HTR-8/SVneo (cell line): ENCODE results near the gene APOBEC3A.
A peak's percentile ranks its signal among the peaks of the same experiment; 100 is the strongest.

Experiments used
- DNase-seq: peaks from one replicate; pipeline ENCODE4 v3.0.0; 2011; ENCODE audit warnings: low spot score, mixed read lengths; ENCODE audit not compliant: insufficient read length
- FAIRE-seq: peaks from 2 replicates; lab custom pipeline; 2011; peaks lifted over from hg19 to GRCh38; lab: Jason Lieb, UNC

APOBEC3A gene

DNA sequence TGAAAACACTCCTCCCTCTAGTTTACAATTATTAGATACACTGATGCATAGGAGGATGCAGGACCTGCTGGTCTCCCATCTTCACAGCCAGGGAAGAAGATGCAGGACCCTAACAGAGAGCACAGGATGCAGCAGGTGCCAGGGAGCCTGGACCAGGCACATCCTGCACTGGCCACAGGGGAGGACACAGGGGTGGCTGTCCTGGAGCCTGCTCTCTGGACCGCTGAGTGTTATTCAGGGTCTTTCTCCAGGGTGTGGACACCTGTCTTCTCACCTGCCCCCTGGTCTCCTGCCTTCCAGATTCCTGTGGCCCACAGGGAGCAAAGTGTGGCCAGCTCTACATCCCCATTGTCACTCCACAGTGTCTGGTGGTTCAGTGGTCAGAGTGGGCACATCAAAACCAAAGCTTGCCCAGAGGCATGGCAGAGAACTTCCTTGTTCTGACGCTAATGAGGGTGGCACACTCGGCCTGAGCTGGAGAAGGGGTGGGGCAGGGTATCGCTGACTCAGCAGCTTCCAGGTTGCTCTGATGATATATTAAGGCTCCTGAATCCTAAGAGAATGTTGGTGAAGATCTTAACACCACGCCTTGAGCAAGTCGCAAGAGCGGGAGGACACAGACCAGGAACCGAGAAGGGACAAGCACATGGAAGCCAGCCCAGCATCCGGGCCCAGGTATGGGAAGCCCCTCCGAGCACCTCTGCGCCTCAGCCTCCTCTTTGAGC is at the start of gene APOBEC3A:
APOBEC3A (plus strand) TSS at position 564 of the 725 bp plus-strand sequence; CDS start at position 647, 83 bp downstream.
- no peak for DNase-seq
- FAIRE-seq: no peak

DNA sequence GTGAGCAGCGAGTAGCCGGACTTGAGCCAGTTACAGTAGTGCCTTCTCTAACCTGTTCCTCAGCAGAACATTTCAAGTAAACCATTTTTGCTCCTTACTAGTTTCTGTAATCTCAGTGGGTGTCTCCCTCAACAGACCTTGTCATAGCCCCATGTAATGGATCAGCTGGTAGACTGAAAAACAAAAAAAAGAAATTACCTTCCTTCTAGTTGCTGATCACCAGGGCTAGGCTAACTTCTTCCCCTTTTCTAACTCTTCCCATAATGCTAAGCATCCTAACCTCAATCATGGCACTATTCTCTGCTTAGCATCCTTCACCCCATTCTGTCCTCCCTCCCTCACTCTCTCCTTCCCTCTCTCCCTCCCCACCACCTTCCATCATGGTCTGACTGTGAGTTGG is 49.6 kb upstream of the APOBEC3A start:
- FAIRE-seq (no peak), DNase-seq (no peak)

DNA sequence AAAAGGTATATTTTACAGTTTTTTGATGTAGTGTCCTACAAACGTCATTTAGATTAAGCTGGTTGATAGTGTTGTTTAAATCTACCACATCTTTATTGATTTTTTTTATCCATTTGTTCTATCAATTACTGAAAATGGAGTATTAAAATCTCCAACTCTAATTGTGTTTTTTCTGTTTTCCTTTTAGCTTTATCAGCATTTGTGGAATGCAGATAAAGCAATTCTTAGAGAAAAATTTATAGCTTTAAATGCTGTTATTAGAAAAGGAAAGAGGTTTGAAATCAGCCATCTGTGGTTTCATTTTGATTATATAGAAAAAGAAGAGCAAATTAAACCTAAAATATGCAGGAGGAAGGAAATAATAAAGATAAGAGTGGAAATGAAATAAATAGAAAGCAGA is 46.0 kb upstream of the APOBEC3A start:
- FAIRE-seq: no peak
- no peak for DNase-seq

DNA sequence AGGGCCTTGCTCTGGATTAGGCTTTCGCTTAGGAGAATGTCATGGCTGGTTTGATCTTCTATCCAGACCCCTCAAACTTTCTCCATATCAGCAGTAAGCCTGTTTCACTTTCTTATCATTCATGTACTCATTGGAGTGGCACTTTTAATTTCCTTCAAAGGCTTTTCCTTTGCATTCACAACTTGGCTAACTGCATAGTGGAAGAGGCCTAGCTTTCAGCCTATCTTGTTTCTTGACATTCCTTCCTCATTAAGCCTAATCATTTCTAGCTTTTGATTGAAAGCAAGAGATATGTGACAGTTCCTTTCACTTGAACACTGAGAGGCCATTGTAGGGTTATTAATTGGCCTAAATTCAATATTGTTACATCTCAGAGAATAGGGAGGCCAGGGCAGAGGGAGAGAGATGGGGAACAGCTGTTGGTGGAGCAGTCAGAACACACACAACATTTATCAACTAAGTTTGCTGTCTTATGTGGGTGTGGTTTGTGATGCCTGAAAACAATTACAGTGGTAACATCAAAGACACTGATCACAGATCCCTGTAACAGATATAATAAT is 37.7 kb upstream of the APOBEC3A start:
- no peak for DNase-seq
- FAIRE-seq: no peak

DNA sequence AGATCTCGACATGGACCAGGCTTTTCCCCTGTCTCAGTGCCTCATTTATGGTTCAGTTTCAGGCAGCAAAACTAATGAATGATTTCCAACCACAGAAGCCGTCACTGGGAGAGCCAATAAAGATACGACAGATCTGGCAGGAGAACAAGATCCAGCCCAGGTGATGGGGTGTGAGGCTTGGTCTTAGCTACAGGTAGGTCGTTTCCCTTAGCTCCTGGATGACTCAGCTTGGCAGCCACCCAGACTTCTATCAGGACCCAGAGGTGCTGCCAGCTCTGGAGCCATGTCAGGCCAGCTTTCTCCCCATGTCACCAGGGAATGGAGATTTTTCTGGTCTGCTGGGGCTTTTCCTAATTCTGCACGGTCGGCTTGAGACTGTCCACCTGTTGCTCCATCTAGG is 36.3 kb upstream of the APOBEC3A start:
- no peak for FAIRE-seq
- no peak for DNase-seq

DNA sequence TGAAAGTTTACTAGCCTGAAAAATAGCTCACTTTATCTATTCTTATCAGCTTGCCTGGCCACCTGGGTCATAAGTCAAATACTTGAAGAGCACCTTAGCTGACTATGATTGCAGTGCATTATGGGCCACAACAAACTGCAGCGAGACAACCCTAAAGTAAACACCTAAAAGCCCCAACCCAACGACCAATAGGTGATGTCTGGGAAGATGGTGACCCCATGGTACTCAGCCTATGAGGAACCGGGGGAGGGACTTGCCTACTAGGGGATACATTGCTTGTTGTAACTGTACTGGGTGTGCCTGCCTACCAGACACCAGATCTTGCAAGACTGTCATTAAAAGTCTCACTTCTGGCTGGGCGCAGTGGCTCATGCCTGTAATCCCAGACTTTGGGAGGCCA is 35.6 kb upstream of the APOBEC3A start:
- FAIRE-seq (no peak), DNase-seq (no peak)

DNA sequence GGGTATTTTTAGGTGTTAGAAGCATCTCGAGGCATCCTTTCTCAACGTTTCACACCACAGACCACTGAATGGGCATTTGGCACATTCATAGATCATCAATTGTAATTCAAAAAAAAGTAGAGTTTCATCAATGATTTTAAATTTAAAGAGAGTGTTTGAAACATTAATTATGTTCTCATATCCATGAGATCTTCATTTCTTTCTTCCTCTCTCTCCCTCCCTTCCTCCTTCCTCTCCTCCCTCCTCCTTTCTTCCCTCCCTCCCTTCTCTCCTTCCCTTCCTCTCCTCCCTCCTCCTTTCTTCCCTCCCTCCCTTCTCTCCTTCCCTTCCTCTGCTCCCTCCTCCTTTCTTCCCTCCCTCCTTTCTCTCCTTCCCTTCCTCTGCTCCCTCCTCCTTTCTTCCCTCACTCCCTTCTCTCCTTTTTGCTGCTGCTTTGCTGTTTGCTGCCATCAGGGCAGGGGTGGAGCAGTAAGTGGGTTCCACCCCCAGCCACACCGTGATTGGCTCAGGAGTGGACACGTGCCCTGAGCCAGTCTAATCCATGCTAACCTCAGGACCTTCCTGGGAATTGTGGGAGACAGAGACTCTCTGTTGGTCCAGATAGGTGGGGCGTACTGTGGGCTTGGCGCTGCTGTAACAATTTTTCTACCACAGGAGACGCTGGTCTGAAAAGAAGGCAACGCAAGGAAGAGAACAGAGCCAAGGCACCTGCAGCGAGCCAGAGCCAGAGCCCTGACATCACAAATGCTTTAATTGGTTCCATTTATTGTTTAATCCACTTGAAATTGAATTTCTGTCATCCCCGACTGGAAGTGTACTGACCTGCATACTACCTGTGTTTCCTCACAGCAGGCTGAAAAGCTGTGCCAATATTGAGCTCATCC is 33.7 kb upstream of the APOBEC3A start:
- DNase-seq (peak; percentile 87), FAIRE-seq (peak; percentile 93)

DNA sequence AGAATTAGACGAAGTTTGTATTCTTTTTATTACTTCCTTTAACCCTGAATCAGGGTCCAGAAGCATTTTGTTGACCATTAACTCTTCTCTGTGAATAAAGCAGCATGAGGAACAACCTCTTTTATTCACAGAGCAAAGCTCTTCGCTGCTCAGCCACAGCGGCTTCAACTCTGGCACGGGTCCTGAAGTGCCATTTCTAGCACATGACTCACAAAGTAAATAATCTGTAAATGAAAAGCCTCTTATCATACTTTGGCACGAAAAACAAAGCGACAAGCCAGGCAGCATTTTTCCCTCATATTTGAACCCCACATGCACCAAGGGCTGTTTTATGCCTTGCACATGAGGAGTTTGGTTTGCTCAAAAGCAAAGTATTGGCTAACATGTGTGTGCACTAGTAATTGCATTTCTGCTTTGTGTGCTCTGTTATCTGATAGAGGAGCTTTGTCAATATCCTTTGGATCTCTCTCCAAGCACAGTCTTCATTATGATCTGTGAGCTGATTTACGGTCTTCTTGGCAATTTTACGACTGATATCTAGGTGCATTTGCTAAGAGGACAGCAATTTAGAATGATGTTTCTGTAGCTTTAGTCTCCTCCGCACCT is 33.0 kb upstream of the APOBEC3A start:
- FAIRE-seq: no peak
- DNase-seq: peak; percentile 52

DNA sequence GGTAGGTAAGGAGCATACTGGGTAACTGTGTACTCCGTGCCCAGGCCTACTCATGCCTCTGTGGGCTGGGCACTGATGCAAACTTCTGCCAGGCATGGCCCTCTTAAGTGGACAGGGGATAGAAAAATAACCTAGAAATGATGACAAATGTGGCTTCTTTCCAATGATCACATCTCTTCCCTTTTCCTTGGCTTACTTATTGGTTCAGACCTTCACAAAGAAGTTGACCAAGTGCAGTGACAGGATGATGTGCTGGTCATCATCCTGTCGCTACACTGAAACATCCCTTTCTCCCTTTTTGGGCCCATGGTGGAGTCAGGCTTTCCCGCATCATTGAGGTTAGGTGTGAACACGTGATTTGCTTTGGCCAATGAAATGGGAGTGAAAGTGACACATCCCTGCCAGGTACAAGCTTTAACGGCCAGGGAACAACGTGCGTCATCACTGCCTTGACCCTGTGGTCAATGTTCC is 31.8 kb upstream of the APOBEC3A start:
- no peak for DNase-seq
- FAIRE-seq: no peak

DNA sequence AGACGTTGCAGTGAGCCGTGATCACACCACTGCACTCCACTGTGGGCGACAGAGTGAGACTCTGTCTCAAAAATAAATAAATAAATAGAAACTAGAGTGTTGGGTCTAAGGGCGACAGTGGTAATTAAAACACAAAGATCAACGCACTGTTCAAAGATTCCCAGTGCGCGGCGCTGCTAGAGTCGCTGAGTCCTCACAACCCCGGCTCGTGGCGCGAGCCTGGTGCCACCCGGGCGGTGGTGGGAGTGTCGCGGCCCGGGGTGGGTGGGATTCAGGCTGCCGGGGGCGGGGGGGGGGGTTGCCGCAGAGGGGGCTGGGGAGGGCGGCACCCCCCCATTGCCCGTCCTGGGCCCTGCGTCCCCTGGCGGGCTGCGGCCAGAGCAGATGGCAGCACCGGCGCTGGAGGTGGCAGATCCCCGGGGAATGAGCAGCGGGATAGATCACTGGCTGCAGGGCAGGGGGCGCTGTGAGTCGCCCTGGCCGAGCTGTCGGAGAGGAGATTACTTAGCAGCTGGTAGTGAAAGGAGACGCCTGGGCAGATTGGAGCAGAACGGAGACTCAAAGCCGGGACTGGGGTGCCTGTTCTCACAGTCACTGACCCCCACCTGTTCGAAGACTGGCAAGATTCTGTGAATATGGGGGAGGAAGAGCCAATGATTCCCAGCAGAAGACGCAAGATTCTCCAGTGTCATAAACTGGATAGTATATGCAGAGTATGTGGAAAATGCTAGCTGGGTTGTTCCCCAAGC is 30.2 kb upstream of the APOBEC3A start:
- DNase-seq (no peak), FAIRE-seq (no peak)

DNA sequence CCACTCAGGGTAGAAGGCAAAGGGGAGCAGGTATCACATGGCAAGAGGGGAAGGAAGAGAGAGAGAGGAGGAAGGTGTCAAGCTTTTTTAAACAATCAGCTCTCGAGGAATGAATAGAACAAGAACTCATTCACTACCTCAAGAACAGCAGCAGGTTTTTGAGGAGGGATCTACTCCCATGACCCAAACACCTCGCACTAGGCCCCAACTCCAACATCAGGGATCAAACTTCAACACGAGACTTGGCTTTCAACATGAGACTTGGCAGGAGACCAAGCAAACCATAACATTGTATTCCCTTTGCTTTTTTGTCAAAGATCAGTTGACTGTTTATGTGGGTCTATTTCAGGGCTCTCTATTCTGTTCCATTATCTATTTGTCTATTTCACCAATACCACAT is 26.9 kb upstream of the APOBEC3A start:
- FAIRE-seq (no peak), DNase-seq (no peak)

DNA sequence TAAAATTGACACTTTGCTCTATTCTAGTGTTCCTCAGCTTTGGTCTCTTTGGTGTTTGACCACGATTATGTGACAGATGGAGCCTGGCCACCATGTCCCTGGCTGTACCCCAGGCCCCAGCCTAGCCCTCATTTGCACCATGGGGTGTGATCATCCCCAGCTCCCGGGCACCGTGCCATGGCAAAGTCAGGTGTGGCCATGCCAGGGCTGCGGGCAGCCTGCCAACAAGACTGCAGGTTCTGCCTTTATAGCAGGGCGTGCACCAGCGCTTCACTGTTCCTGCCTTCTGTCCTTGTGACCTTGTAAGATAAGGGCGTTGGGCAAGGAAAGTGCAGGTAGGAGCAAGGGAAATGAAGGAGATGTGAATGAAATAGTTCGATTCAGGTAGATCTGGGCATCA is 22.4 kb upstream of the APOBEC3A start:
- no peak for FAIRE-seq

DNA sequence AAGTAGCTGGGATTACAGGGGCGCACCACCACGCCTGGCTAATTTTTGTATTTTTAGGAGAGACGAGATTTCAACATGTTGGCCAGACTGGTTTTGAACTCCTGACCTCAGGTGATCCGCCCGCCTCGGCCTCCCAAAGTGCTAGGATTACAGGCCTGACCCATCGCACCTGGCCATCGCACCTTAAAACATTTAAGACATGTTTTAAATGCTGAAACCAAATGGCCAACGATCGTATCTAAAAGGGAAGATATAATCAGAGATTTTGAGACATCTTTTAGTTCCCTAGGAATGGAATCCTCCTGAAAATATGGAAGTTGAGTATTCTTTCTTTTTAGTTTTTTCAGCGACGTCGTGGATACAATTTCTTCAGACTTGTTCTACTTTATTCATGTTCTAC is 21.8 kb upstream of the APOBEC3A start:
- FAIRE-seq: no peak
- no peak for DNase-seq

More for the DNA sequence above, 22.4 kb upstream of the APOBEC3A start:
- no peak for DNase-seq

DNA sequence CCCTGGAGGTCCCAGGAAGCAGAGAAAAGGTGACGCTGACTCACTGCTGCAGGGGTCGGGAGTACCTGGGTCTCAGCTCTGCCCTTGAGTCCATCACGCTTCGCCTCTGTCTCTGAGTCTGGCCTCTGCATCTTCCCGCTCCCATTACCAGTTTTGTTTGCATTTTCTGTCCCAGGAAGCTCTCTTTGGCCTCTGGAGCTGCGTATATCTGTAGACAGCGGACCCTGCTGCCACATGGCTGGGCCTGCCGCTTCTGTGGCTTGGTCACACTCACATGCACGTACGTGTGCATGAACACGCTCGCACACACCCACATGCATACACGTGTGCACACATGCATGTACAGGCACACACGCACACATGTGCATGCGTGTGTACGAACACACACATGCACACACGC is 20.8 kb upstream of the APOBEC3A start:
- FAIRE-seq (no peak), DNase-seq (no peak)

DNA sequence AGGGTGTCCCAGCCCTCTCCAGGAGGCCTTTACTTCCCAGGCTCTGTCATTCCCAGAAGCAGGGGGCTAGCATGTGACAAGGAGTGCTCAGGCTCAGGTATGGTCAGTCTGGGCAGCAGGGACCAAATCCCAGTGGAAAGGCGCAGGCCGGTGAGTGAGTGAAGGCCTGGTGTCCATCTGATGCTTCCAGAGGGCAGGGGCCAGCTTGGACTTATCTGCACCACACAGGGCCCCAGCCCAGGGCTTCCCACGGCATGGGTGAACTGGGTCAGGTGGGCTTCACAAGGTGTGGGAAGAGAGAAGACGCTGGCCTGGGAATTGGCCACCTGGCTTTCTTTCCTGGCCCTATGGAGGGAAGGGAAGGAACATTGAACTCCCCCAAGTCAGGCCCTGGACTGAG is 20.4 kb upstream of the APOBEC3A start:
- FAIRE-seq: no peak
- no peak for DNase-seq

DNA sequence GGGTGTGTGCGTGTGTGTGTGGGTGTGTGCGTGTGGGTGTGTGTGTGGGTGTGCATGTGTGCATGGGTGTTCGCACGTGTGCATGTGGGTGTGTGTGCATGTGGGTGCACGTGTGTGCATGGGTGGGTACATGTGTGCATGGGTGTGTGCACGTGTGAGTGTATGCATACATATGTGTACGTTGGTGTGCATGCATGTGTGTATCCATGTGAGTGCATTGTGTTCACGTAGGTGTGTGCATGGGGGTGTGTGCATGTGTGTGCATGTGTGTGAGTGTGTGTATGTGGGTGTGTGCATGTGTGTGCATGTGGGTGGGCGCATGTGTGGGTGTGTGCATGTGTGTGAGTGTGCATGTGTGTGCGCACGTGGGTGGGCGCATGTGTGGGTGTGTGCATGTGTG is 19.9 kb upstream of the APOBEC3A start:
- DNase-seq: no peak
- FAIRE-seq: peak; percentile 95

DNA sequence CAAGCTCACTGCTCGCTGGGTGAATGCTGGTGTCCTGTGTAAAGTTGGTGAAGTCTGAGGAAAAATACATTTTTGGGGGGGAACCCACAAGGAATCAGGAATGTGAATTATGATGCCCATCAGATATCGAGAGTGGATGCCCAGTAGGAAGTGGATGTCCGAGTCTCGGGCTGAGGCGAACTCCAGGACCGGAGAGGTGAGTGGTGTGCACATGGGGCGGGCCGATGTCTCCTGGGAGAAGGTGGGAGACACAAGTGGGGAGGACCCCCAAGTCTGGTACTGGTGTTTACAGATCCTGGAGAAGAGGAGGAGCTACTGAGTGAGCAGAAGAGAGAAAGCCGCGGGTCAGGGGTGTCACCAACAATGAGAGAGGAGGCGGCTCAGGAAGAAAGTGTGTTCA is 19.2 kb upstream of the APOBEC3A start:
- FAIRE-seq: no peak
- DNase-seq: no peak

DNA sequence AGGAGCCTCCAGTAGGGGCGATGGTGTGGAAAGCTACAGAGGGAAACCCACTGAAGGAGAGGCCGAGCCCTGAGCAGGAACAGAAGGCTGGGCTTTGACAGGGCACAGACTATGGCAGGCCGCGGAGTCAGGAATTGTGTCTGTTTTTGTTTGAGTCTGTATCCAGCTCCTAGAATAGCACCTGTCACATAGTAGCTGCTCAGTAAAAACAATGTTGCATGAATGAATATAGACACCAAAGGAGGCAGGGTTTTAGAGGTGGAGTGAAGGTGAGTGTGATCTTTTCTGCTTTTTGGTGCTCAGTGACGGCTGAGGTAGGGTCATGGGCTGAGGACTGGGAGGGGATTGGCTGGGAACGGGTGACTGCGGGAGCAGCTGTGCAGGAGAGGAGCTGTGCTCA is 18.5 kb upstream of the APOBEC3A start:
- no peak for DNase-seq
- FAIRE-seq: no peak

DNA sequence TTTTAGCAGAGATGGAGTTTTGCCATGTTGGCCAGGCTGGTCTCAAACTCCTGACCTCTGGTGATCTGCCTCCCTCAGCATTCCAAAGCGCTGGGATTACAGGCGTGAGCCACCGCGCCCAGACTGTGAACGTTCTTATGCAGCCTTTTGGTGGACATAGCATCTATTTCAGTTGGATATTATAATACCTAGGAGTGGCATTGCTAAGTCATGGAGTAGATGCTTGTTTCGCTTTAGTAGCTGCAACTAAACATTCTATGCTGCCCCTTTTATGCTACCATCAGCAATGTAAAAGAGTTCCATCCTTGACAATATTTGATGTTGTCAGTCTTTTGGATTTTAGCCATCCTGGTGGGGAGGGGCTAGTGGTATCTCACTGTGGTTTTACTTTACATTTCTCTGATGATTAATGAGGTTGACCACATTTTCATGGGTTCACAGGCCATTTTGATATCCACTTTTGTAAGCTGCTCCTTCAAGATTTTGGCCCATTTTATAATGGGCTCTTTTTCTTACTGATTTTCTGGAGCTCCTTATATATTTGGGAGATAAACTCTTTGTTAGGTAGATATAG is 16.5 kb upstream of the APOBEC3A start:
- no peak for FAIRE-seq
- DNase-seq: no peak
